ENCODE results near the gene SLC7A6OS.

The SLC7A6OS gene

GRCh38 chr16:68253721-68254120 lies 57.0 kb downstream of the SLC7A6OS start:
- DNase-seq (ENCODE audit: low spot score) = no peak

DNA sequence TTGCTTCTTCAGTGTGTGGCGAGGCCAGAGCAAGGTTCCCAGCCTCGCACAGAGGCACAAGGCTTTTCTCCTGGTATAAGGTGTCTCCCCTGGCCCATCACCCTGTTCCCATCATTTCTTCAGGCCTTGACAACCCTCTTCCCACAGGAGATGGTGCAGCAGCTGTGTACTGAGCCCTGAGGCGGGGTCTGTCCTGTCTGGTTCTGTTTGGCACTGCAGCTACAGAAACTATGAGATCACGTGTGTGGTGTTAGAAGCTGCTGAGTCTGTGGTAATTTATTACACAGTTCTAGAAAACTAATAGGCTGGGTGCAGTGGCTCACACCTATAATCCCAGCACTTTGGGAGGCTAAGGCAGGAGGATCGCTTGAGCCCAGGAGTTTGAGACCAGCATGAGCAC lies 58.4 kb downstream of the SLC7A6OS start:
- no peak for DNase-seq (ENCODE audit: low spot score)

GRCh38 chr16:68251832-68252231 lies 58.9 kb downstream of the SLC7A6OS start:
- no peak for DNase-seq (ENCODE audit: low spot score)

- DNase-seq (ENCODE audit: low spot score) = no peak
Measured at GRCh38 chr16:68250951-68251350, 59.8 kb downstream of the SLC7A6OS start.

DNA sequence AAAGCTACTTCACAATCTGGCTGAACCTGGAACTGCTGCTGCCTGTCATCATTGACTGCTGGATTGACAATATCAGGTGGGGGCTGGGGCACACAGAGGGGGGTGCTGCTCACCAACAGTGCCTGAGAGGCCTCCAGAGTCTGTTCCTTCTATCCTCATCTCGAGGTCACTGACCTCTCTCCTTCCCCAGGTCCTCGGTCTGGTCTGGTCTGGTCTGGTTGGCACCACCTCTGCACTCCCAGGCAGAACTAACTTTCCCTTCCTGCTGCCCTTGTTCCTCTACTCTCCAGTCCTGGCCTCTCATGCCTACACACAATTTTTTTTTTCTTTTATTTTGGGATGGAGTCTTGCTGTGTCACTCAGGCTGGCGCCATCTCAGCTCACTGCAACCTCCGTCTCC lies 61.4 kb downstream of the SLC7A6OS start:
- no peak for DNase-seq (ENCODE audit: low spot score)
